ENCODE data around the gene HNRNPF.

DNA sequence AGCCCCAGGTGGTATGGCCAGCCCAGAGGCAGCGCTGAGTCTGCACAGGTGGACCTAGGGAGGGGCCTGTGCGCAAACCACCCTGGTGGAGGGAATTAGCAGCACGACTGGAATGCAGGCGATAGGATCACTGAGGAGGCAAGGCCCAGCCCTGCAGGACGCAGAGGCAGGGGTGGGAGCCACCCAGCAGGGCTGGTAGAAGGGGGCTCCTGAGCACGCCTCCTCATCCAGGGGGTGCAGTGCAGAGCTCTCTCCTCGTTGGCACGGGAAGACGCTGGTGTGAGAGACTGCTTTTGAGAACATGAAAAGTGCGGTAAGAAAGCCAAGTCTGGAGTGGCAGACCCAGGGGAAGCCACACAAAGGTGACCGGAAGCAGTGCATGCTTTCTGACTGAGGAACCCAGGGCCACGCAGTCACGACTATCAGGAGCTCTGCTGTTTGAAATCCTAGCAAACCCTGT, 31.5 kb downstream of the HNRNPF start:
- TF ChIP-seq, protein P1, sequence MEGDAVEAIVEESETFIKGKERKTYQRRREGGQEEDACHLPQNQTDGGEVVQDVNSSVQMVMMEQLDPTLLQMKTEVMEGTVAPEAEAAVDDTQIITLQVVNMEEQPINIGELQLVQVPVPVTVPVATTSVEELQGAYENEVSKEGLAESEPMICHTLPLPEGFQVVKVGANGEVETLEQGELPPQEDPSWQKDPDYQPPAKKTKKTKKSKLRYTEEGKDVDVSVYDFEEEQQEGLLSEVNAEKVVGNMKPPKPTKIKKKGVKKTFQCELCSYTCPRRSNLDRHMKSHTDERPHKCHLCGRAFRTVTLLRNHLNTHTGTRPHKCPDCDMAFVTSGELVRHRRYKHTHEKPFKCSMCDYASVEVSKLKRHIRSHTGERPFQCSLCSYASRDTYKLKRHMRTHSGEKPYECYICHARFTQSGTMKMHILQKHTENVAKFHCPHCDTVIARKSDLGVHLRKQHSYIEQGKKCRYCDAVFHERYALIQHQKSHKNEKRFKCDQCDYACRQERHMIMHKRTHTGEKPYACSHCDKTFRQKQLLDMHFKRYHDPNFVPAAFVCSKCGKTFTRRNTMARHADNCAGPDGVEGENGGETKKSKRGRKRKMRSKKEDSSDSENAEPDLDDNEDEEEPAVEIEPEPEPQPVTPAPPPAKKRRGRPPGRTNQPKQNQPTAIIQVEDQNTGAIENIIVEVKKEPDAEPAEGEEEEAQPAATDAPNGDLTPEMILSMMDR (conservative IDR thresholded peaks at IDR 0.05; ENCODE audit: low read depth, low read length): no peak
- TF ChIP-seq CEBPB (IDR thresholded peaks at IDR 0.05; ENCODE audit: low read depth, low read length): no peak
- no peak for TF ChIP-seq MAZ (IDR thresholded peaks at IDR 0.05; ENCODE audit: borderline replicate concordance, low read depth, low read length)
- no peak for TF ChIP-seq POLR2A (IDR thresholded peaks at IDR 0.05; ENCODE audit: low read depth, low read length)
- TF ChIP-seq, protein P2, sequence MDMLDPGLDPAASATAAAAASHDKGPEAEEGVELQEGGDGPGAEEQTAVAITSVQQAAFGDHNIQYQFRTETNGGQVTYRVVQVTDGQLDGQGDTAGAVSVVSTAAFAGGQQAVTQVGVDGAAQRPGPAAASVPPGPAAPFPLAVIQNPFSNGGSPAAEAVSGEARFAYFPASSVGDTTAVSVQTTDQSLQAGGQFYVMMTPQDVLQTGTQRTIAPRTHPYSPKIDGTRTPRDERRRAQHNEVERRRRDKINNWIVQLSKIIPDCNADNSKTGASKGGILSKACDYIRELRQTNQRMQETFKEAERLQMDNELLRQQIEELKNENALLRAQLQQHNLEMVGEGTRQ (IDR thresholded peaks at IDR 0.05; ENCODE audit: low read depth, low read length): no peak
- no peak for TF ChIP-seq FOS (IDR thresholded peaks at IDR 0.05; ENCODE audit: low read depth, low read length)
- no peak for TF ChIP-seq RAD21 (IDR thresholded peaks at IDR 0.05; ENCODE audit: low read length)
- no peak for TF ChIP-seq RFX5 (IDR thresholded peaks at IDR 0.05; ENCODE audit: low read depth, low read length)
- no peak for TF ChIP-seq CHD1 (IDR thresholded peaks at IDR 0.05; ENCODE audit: low read depth, low read length)
- no peak for TF ChIP-seq NFE2L2 (IDR thresholded peaks at IDR 0.05; ENCODE audit: low read depth, low read length)
- TF ChIP-seq, protein P3, sequence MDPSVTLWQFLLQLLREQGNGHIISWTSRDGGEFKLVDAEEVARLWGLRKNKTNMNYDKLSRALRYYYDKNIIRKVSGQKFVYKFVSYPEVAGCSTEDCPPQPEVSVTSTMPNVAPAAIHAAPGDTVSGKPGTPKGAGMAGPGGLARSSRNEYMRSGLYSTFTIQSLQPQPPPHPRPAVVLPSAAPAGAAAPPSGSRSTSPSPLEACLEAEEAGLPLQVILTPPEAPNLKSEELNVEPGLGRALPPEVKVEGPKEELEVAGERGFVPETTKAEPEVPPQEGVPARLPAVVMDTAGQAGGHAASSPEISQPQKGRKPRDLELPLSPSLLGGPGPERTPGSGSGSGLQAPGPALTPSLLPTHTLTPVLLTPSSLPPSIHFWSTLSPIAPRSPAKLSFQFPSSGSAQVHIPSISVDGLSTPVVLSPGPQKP (IDR thresholded peaks at IDR 0.05; ENCODE audit: borderline replicate concordance, low read depth, low read length): no peak
